Measurements from ENCODE around the gene GTF2I.
"Not testable (repeated sequence)": the region's sequence is repeated elsewhere in the genome, so short reads cannot be mapped to it uniquely, and the experiment has no call there.

GTF2I gene

GRCh38 chr7:74717889-74718288 is 60.4 kb downstream of the GTF2I start:
- DNase-seq = no peak

DNA sequence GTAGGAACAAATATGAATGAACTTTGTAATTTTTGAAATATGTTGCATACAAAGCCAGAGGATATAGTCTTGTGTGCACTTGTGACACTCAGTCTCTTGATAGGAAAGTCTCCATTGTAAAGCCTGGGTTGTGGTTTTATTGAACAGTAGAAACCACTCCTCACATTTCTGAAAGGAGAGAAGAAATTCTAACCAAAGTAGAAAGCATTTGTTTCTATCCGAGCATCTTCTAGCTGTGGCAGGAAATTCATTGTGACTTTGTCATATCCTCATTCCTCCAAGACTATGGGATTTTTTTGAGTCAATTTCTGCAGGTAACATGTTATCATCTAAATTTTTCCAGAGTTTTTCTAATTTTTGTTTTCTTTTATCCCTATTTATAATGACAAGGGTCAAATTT is 60.8 kb downstream of the GTF2I start:
- DNase-seq = no peak

- DNase-seq = no peak
These were observed 64.6 kb downstream of the GTF2I start for GRCh38 chr7:74722153-74722552.

GRCh38 chr7:74725840-74726239 is 68.3 kb downstream of the GTF2I start:
- DNase-seq = no peak

DNA sequence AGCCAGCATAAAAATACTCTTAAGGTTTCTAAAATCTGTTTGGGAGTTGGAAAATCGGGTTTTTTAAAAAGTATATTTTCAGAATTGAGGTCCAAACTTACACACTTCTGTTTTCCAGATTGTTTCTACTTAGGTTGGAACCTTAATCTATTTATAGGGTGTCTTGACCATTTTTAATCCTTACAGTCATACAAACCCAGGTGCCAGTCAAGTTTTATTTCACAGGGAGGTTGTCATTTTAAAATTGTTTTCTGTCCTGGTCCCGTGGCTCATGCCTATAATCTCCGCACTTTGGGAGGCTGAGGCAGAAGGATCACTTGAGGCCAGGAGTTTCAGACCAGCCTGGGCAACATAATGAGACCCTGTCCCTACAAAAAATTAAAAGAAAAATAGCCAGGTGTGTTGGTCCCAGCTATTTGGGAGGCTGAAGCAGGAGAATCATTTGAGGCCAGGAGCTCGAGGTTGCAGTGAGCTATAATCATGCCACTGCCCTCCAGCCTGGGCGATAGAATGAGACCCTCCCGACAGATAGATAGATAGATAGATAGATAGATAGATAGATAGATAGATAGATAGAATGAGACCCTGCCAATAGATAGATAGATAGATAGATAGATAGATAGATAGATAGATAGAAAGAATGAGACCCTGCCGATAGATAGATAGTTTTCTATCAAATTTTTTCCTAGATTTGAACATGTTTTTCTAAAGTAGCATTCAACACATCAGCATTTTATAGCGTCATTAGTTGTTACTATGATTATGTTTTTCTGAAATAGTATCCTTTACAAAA is 69.0 kb downstream of the GTF2I start:
- no peak for DNase-seq

- DNase-seq = not testable (repeated sequence)
These were observed 71.2 kb downstream of the GTF2I start for GRCh38 chr7:74728686-74729085.

- not testable (repeated sequence) for DNase-seq
These were observed 72.7 kb downstream of the GTF2I start for GRCh38 chr7:74730186-74730585.

DNA sequence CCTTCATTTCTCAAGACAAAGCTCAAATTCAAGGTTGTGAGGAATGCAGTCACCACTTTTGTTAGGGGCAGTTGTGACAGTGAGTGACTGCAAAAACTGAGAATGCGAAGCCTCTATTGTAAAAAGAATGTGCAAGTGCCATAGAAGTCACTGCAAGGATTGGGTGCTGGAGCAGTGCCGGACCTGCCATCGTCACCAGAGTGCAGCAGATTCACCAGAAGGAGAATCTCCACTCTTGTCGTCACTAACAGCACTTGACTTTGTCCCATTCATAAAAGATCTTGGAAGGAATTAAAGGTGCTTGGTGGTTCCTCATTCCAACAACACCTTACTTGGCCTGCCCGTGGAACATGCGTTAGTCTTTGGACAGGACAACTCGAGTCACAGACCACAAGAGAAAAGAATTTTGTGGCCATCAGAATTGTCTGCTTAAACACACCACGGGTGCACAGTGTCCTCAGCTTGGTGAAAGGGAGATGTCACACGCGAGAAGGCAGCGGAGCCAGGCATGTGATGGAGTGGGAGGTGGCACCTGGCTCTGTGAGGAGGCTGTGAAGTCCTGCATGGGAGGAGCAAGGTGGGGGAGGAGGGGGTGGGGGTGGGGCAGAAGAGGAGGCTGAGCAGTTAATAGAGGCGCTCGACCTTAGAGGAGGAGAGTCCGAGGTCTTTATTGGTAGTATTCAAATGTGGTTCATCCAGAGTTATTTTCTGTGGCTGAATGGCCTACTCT is 82.6 kb downstream of the GTF2I start:
- DNase-seq = not testable (repeated sequence)

DNA sequence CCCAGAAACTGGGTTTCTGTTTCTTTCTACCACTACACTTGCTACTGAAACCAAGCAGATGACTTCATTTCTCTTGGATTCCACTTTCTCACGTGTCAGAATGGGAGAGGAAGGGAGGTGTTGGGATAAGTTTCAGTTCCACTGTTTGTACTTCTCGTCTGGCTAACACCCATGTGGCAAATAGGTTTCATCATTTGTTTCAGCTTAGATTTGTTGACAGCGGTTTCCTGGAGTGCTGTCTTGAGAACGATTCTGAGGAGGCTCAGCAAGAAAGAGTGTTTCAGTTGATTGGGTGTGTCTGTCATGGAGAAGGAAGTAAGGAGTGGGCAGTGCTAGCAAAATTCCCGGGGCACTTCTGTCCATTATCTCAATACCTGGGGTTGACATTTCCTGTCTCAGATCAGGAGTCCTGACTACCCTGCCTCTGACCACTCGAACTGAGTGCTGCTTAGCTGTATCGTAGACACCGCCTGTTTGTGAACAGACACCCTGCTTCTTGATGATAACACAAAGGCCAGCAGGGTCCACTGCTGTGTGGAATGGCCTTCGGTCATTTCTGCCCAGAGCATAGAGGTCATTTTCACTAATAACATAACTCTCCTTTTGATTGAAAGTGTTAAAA is 86.5 kb downstream of the GTF2I start:
- DNase-seq = not testable (repeated sequence)

- DNase-seq = not testable (repeated sequence)
These were observed 96.5 kb downstream of the GTF2I start for GRCh38 chr7:74753921-74754482.

- DNase-seq = not testable (repeated sequence)
These were observed 99.2 kb downstream of the GTF2I start for GRCh38 chr7:74756673-74757072.

- not testable (repeated sequence) for DNase-seq
These were observed 100.8 kb downstream of the GTF2I start for GRCh38 chr7:74758268-74758667.

GRCh38 chr7:74758982-74759381 is 101.5 kb downstream of the GTF2I start:
- DNase-seq = not testable (repeated sequence)

- DNase-seq = not testable (repeated sequence)
These were observed 107.8 kb downstream of the GTF2I start for GRCh38 chr7:74765205-74765918.

GRCh38 chr7:74766509-74766908 is 109.0 kb downstream of the GTF2I start:
- DNase-seq = not testable (repeated sequence)

- not testable (repeated sequence) for DNase-seq
These were observed 109.5 kb downstream of the GTF2I start for GRCh38 chr7:74766991-74767390.

GRCh38 chr7:74770062-74770461 is 112.5 kb downstream of the GTF2I start:
- DNase-seq = not testable (repeated sequence)

DNA sequence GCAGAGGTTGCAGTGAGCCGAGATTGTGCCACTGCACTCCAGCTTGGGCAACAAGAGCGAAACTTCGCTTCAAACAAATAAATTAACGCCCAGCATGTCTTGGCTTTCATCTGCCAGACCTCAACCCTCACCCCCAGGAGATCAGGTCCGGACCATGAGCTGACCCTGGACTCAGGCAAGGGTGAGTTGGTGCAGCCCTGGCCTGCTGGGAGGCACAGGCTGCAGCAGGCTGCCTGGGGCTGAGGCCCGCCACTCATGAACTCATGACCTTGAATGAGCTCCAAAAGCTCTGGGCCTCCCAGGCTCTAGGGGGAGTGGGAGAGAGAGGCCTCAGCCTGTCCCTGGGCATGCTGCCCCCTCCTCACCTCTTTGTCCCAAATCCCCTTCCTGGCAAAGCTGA is 114.6 kb downstream of the GTF2I start:
- not testable (repeated sequence) for DNase-seq

DNA sequence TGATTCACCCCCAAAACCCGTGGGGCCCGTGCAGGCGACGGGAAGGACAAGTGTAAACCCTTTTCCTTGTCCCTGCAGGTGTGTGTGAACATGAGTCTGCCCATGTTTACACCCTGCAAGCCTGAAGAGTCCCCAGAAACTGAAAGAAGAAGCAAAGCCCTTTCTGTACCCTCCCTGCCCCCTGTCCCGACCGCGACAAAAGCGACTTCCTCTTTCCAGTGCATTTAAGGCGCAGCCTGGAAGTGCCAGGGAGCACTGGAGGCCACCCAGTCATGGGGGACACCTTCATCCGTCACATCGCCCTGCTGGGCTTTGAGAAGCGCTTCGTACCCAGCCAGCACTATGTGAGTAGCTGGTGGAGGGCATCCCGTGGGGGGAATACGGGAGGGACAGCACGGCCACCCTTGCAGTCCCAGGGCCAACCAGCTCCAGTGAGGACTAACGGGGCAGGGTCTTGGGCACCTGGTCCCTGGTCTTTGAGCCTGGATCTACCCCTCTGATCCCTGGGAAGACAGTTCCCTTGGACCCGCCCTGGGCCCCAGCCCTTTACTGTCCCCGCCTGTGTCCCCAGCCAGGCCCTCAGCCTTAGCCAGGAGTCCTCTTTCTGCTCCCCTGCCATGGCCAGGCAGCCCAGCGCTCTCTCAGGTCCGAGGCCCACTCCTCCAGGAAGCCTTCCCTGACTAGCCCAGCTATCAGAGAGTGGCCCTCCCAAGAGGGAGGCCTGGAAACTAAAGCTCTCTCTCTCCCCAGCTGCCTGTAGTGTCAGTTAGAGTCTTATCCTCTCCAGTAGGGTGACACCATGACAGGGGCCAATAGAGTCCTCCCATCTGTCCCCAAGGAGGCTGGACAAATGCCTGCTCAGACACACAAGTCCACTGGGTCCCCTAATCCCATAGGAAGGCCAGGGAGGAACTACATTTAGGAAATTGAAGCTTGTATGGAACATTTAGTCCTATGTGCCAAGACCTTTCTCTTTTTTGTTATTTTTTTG is 116.5 kb downstream of the GTF2I start, which contains the start of gene NCF1:
NCF1 (plus strand) TSS at position 252 of the 991 bp plus-strand sequence; CDS start at position 273, 21 bp downstream.
- DNase-seq = not testable (repeated sequence)

- DNase-seq = not testable (repeated sequence)
These were observed 117.6 kb downstream of the GTF2I start for GRCh38 chr7:74775111-74775510.

GRCh38 chr7:74779053-74779452 is 121.5 kb downstream of the GTF2I start:
- DNase-seq = not testable (repeated sequence)

Data from NCI-H1930 (cell line).